ENCODE measurements around the gene RASGRP3.

DNA sequence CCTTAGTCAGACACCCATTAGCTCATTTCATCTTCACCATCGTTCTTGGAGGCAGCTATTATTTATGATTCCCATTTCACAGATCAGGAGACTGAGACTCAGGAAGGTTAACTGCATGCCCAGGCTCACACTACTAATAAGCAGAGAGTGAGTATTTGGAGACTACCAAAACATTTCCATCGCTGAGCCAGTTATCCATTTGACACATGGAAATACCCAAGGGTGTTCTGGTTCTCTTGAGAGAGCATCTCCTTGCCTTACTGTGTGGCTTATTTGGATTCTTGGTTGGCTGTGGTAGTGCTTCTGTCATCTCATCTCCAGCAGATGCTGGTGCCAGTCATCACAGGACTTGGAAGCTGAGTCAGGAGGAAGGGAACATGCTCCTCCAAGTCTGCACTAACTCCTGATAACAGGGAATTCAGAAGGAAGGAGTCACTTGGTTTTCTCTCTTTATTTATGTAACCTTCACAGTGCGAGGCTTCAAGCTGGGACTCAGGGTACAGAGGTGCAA, 55.2 kb downstream of the RASGRP3 start:
- TF ChIP-seq CTCF (IDR thresholded peaks at IDR 0.05) (no peak), POLR2A (IDR thresholded peaks at IDR 0.05) (no peak), POLR2AphosphoS5 (IDR thresholded peaks at IDR 0.05) (no peak)
